Psoas muscle (tissue), 8 donors: ENCODE data around the gene FSTL5. TPM values are rescaled to one million over a fixed set of nuclear protein-coding genes. Genes with fewer than 3 reads are reported as not detected.
"Not testable (repeated sequence)": the region's sequence is repeated elsewhere in the genome, so short reads cannot be mapped to it uniquely, and the experiment has no call there.

ENCODE experiments used
- ATAC-seq, 4 donors: fragments of 200-7000 bp; cut with Tn5 transposase; one replicate each; pipeline ENCODE4 v1.9.1; 2020; ENCODE audit warnings: moderate library complexity in 3 of 4, mild to moderate bottlenecking in 2 of 4
- DNase-seq, 2 donors: peaks; one replicate each; pipeline ENCODE4 v3.0.0-alpha.2; 2020
- H3K27ac ChIP-seq: fragments of 200-600 bp; one replicate; pipeline ENCODE4 v1.8.0; 2022
- H3K27me3 ChIP-seq, 3 donors: fragments of 200-600 bp in 1 of 3; one replicate each; pipeline versions ENCODE4 v1.6.1 to v1.8.0; 2013 to 2022; ENCODE audit warnings: low read length in 2 of 3, mild to moderate bottlenecking in 2 of 3, moderate library complexity in 1 of 3; ENCODE audit not compliant: insufficient read depth in 3 of 3
- H3K36me3 ChIP-seq, 2 donors: fragments of 200-600 bp in 1 of 2; one replicate each; pipeline versions ENCODE4 v1.6.1 to v1.8.0; 2013 to 2022; ENCODE audit warnings: low read depth in 1 of 2, mild to moderate bottlenecking in 1 of 2, moderate library complexity in 1 of 2; ENCODE audit not compliant: insufficient read depth in 1 of 2
- H3K4me1 ChIP-seq: fragments of 200-600 bp; one replicate; pipeline ENCODE4 v1.8.0; 2022
- H3K4me3 ChIP-seq: fragments of 200-600 bp; one replicate; pipeline ENCODE4 v1.8.0; 2022; ENCODE audit warnings: mild to moderate bottlenecking
- H3K9me3 ChIP-seq: fragments of 200-600 bp; one replicate; pipeline ENCODE4 v1.8.0; 2022
- WGBS, 3 donors: extraction: QIAGEN DNeasy Blood & Tissue Kit; methylation state at CpG; one replicate each; pipeline versions ENCODE4 v1.1.6 to v1.1.7; 2013; 5-methylcytosine and 5-hydroxymethylcytosine counted together
- intact Hi-C, 2 donors: fragments of 100-400 bp; cut with DNase I; formaldehyde crosslinking; loops; one replicate each; pipeline versions ENCODE4 v1.11.0 to v1.14.2; 2022
- long read RNA-seq, 2 donors: library from polyadenylated mRNA; unstranded; transcript quantifications; one replicate each; pipeline ENCODE4 v2.0.0, GENCODE V29; 2021
- polyA plus RNA-seq, 3 donors: library from polyadenylated mRNA; stranded (reverse); fragments of 200-250 nt; gene quantifications; one replicate each; pipeline ENCODE4 v1.2.3, GENCODE V29; 2013
- total RNA-seq, 4 donors: library from RNA; stranded (reverse); fragmentation: NEBNext Ultra II Directional in 2 of 4; extraction: Animal tissue kit (Norgen Biotek cat#: 25700) in 2 of 4; gene quantifications; one replicate each; pipeline versions ENCODE4 v1.2.1 to v1.2.4, GENCODE V29; 2021 to 2023
- TF ChIP-seq, protein P1 (sequence below): fragments of 200-600 bp; IDR thresholded peaks from one replicate; pipeline ENCODE4 v1.8.0; 2022; ENCODE audit warnings: antibody characterized with exemption
- donor health status: healthy with polysubstance abuse.
- donor health status: DM: no; HTN: no; CAD: no; lungs with moderate emphysema.
- donor health status: Bipolar disorder and iron deficiency.
- donor health status: healthy.
- donor health status: DM: yes; HTN: yes; CAD: no.
- donor health status: DM: no; HTN: no; CAD: no.
- donor health status: DM: no; HTN: no; CAD: no.
- donor health status: DM: yes; HTN: yes; CAD: no.

Gene FSTL5
- not detected for total RNA-seq
- under 1 TPM; 0.01 TPM for polyA plus RNA-seq
- long read RNA-seq, donor 1, result 0 reads
- long read RNA-seq, donor 2, result 0 reads

DNA sequence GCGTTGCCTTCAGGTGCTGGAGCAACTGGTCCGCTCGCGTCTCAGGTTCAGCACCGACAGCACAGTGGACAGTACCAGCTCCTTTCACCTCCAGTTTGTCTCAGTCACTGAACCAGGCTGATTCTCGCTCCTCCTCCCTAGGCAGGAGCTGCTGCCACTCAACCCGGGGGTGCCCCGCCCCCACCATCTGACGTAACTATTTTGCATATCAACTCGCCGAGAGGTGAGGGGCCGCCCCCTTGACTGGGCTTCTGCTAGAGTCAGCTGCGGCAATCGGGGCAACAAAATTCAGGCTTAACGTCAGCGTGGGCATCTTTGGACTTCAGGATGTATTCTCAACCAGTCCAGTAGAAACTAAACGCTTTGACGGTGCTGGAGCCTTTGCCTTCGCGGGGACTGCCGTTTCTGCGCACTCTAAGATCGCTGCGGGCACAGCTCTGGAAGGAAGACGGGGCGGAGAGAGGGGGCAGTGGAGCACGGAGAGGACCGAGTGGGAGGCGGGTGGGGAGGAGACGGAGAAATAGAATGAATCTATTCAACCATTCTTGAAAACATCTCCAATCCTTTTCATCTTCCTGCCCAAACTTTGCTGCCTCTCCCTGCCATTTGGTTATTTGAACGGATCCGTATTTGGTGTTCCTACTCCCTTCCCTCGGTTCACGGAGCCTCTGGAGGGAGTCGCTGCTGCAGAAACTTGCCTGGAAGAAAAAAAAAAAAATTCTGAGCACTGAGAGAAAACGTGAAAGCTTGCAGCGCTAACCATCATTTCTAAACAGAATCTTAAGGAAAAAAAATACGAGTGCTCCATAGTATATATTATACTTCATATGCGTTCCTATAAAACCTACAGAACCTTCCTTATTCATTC lies at the start of gene FSTL5:
Gene FSTL5, minus strand, starts transcription at position 109 of the 868 bp plus-strand sequence. CDS start 52,604 bp downstream, outside the sequence.
- Histone ChIP-seq H3K36me3 (no peaks in the 10 kb centered on the region), H3K27me3 (no peaks in the 10 kb centered on the region), H3K4me3 (peak within 1 kb of the TSS; percentile 50), H3K27ac (no peak within 1 kb of the TSS), H3K4me1 (no peaks in the 10 kb centered on the region), H3K9me3 (no peaks in the 10 kb centered on the region)
- intact Hi-C loops, result no loop called here
- ATAC-seq, result peak in 2 of 4 donors; percentile 19 to 46
- TF ChIP-seq, protein P1, sequence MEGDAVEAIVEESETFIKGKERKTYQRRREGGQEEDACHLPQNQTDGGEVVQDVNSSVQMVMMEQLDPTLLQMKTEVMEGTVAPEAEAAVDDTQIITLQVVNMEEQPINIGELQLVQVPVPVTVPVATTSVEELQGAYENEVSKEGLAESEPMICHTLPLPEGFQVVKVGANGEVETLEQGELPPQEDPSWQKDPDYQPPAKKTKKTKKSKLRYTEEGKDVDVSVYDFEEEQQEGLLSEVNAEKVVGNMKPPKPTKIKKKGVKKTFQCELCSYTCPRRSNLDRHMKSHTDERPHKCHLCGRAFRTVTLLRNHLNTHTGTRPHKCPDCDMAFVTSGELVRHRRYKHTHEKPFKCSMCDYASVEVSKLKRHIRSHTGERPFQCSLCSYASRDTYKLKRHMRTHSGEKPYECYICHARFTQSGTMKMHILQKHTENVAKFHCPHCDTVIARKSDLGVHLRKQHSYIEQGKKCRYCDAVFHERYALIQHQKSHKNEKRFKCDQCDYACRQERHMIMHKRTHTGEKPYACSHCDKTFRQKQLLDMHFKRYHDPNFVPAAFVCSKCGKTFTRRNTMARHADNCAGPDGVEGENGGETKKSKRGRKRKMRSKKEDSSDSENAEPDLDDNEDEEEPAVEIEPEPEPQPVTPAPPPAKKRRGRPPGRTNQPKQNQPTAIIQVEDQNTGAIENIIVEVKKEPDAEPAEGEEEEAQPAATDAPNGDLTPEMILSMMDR, result no peak
- 2 to 3% (median 3%) methylated on average over 37 to 39 of the region's 39 CpGs for WGBS, 3 donors
- peak; percentile 36 to 54 for DNase-seq

- Histone ChIP-seq H3K4me3 (no peak overlapping the region), H3K9me3 (no peaks in the 10 kb centered on the region), H3K4me1 (no peaks in the 10 kb centered on the region), H3K27me3 (peaks cover 0 to 3% (median 0%) of the 10 kb centered on the region in 3 donors), H3K36me3 (no peaks in the 10 kb centered on the region), H3K27ac (no peak overlapping the region)
- intact Hi-C loops, result no loop called here
- DNase-seq (no peak), ATAC-seq (no peak)
- TF ChIP-seq, protein P1, result no peak
- 87 to 90% (median 89%) methylated on average over 2 of the region's 2 CpGs for WGBS, 3 donors
Observed at GRCh38 chr4:162209706-162210105, 45.9 kb upstream of the FSTL5 start.

DNA sequence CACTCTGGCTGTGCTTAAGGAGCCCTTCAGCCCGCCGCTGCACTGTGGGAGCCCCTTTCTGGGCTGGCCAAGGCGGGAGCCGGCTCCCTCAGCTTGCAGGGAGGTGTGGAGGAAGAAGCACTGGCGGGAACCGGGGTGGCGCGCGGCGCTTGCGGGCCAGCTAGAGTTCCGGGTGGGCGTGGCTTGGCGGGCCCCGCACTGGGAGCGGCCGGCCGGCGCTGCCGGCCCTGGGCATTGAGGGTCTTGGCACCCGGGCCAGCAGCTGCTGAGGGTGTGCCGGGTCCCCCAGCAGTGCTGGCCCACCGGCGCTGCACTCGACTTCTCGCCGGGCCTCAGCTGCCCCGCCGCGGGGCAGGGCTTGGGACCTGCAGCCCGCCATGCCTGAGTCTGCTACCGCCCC lies 39.7 kb upstream of the FSTL5 start:
- ATAC-seq, H3K36me3 ChIP-seq, H3K27me3 ChIP-seq, H3K9me3 ChIP-seq, H3K4me3 ChIP-seq, H3K4me1 ChIP-seq, DNase-seq, intact Hi-C loops, H3K27ac ChIP-seq: not testable (repeated sequence)
- 96 to 98% (median 97%) methylated on average over 24 to 32 of the region's 32 CpGs for WGBS, 3 donors

DNA sequence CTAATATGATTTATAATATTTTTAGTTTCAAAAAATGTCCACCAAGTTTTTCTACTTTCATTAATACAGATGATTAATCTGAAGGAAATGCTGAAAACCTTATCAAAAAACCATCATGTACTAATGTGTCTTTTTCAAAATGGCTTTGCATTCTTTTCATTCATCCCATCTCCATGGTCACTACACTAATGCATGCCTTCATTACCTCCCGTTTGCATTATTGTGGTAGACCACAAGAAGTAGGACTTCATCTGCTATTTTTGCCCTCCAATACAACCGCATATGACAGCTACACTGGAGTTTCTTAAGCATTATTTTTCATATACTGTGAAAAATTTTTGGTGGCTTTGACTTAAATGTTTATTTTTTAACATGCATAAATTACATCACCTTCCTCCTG lies 37.9 kb upstream of the FSTL5 start:
- TF ChIP-seq, protein P1, result no peak
- H3K4me1 ChIP-seq, result no peaks in the 10 kb centered on the region
- no peak overlapping the region for H3K27ac ChIP-seq
- WGBS, 3 donors, result 78 to 83% (median 79%) methylated on average over 2 of the region's 2 CpGs
- ATAC-seq (no peak), DNase-seq (no peak)
- no peaks in the 10 kb centered on the region for H3K27me3 ChIP-seq
- H3K36me3 ChIP-seq, result no peaks in the 10 kb centered on the region
- no peaks in the 10 kb centered on the region for H3K9me3 ChIP-seq
- no peak overlapping the region for H3K4me3 ChIP-seq
- intact Hi-C loops, result no loop called here

- intact Hi-C loops, result no loop called here
- no peaks in the 10 kb centered on the region for H3K9me3 ChIP-seq
- no peak for ATAC-seq
- H3K27ac ChIP-seq, result no peak overlapping the region
- WGBS, 3 donors, result 44 to 46% (median 44%) methylated on average over 3 of the region's 3 CpGs
- no peaks in the 10 kb centered on the region for H3K4me1 ChIP-seq
- H3K36me3 ChIP-seq, result no peaks in the 10 kb centered on the region
- no peaks in the 10 kb centered on the region for H3K27me3 ChIP-seq
- no peak overlapping the region for H3K4me3 ChIP-seq
- no peak for DNase-seq
- TF ChIP-seq, protein P1, result no peak
Observed at GRCh38 chr4:162170509-162170908, 6.7 kb upstream of the FSTL5 start.
